Caco-2 (cell line): Measurements from ENCODE around the gene DSG2. TPM values are rescaled to one million over a fixed set of nuclear protein-coding genes. Genes with fewer than 3 reads are reported as not detected.

Experiments
- BruUV-seq: library from RNA; stranded (reverse); fragments of 400-500 nt; replicated peaks from 2 replicates; lab custom pipeline; 2021; lab: Mats Ljungman, UMichigan
- CTCF ChIA-PET: fragments of 300-600 bp; sonication (Branson Sonifier 250); formaldehyde crosslinking; loops from one replicate; lab custom pipeline; 2022; ENCODE audit warnings: antibody characterized with exemption; lab: Charles Lee
- POLR2A ChIA-PET: fragments of 300-600 bp; sonication (Branson Sonifier 250); formaldehyde crosslinking; loops from one replicate; lab custom pipeline; 2022; ENCODE audit warnings: antibody characterized with exemption; lab: Charles Lee
- DNase-seq, 2 experiments: peaks; one replicate each; pipeline versions ENCODE4 v3.0.0 to v3.0.0-alpha.2; 2020 to 2022
- H3K27me3 ChIP-seq: replicated peaks from 2 replicates; pipeline ENCODE4 v1.6.0; 2011; ENCODE audit warnings: low read length; ENCODE audit not compliant: control insufficient read depth, insufficient read depth
- H3K36me3 ChIP-seq: 2 replicates; pipeline ENCODE4 v1.5.1; 2011; ENCODE audit warnings: low read length; ENCODE audit not compliant: control insufficient read depth, insufficient read depth
- H3K4me1 ChIP-seq: fragments of 250-450 bp; sonication (Bioruptor Pico); 2 replicates; pipeline ENCODE4 v1.5.1; 2020; ENCODE audit warnings: mild to moderate bottlenecking
- H3K4me3 ChIP-seq: 2 replicates; pipeline ENCODE4 v1.5.1; 2011; ENCODE audit warnings: low read depth, mild to moderate bottlenecking, control low read depth, low read length
- H3K9me3 ChIP-seq: fragments of 250-450 bp; sonication (Bioruptor Pico); 2 replicates; pipeline ENCODE4 v1.5.1; 2020; ENCODE audit warnings: mild to moderate bottlenecking, moderate library complexity
- H3K27ac Mint-ChIP-seq: one replicate; pipeline ENCODE4 v1.8.0; 2022; ENCODE audit warnings: mixed read lengths; ENCODE audit not compliant: unreplicated experiment
- H3K27me3 Mint-ChIP-seq: one replicate; pipeline ENCODE4 v1.8.0; 2022; ENCODE audit warnings: mixed read lengths; ENCODE audit not compliant: insufficient read depth, unreplicated experiment
- H3K36me3 Mint-ChIP-seq: one replicate; pipeline ENCODE4 v1.8.0; 2022; ENCODE audit warnings: mild to moderate bottlenecking, mixed read lengths; ENCODE audit not compliant: insufficient read depth, unreplicated experiment
- H3K4me1 Mint-ChIP-seq: one replicate; pipeline ENCODE4 v1.8.0; 2022; ENCODE audit warnings: low read depth, mixed read lengths; ENCODE audit not compliant: unreplicated experiment
- H3K4me3 Mint-ChIP-seq: one replicate; pipeline ENCODE4 v1.8.0; 2022; ENCODE audit warnings: mild to moderate bottlenecking, moderate library complexity, mixed read lengths; ENCODE audit not compliant: unreplicated experiment
- H3K9me3 Mint-ChIP-seq: one replicate; pipeline ENCODE4 v1.8.0; 2022; ENCODE audit warnings: mixed read lengths; ENCODE audit not compliant: unreplicated experiment
- intact Hi-C: fragments of 100-400 bp; cut with micrococcal nuclease; formaldehyde crosslinking; loops from one replicate; pipeline ENCODE4 v1.10.0; 2022; ENCODE audit not compliant: unreplicated experiment
- total RNA-seq: library from RNA; stranded (reverse); gene quantifications from 2 replicates; pipeline ENCODE4 v1.2.3, GENCODE V29; 2022
- TF ChIP-seq, protein P1 (sequence below), 2 experiments: fragments of 200-600 bp in 1 of 2; IDR thresholded peaks; 1 replicate in 1 of 2; 2 replicates in 1 of 2; pipeline versions ENCODE4 v1.5.1 to v1.8.0; 2011 to 2022; ENCODE audit warnings: antibody characterized with exemption in 1 of 2, control low read depth in 1 of 2, inconsistent platforms in 1 of 2, low read depth in 1 of 2, low read length in 1 of 2, mild to moderate bottlenecking in 1 of 2, moderate library complexity in 1 of 2; ENCODE audit not compliant: insufficient read depth in 1 of 2, severe bottlenecking in 1 of 2, unreplicated experiment in 1 of 2

Gene DSG2
- total RNA-seq, 1 experiment from 2014 or later: 32.1 TPM

DNA sequence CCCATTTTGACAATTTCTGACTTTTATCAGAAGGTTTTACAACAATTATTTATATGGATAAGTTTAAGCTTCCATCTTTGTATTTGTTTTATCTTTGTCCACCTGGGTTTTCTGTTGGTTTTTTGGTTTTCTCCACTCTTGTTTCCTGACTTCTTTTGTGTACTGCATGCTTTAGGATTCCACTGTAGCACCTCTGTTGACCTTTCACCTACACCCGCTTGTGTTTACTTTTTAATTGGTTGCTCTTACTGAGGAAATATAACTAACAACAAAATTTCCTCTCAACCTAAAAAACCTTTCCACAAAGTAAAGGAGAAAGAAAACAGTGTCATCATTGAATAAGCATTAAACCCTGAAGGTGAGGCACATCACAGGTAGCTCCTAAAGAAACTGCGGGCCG lies 53.9 kb downstream of the DSG2 start:
- DNase-seq: no peak
- CTCF ChIA-PET: interaction anchor here (0.7 kb wide), 1 partner anchor 116 kb away, joined by 3 read pairs; no protein-coding TSS in a partner anchor
- TF ChIP-seq, protein P1, sequence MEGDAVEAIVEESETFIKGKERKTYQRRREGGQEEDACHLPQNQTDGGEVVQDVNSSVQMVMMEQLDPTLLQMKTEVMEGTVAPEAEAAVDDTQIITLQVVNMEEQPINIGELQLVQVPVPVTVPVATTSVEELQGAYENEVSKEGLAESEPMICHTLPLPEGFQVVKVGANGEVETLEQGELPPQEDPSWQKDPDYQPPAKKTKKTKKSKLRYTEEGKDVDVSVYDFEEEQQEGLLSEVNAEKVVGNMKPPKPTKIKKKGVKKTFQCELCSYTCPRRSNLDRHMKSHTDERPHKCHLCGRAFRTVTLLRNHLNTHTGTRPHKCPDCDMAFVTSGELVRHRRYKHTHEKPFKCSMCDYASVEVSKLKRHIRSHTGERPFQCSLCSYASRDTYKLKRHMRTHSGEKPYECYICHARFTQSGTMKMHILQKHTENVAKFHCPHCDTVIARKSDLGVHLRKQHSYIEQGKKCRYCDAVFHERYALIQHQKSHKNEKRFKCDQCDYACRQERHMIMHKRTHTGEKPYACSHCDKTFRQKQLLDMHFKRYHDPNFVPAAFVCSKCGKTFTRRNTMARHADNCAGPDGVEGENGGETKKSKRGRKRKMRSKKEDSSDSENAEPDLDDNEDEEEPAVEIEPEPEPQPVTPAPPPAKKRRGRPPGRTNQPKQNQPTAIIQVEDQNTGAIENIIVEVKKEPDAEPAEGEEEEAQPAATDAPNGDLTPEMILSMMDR (IDR thresholded peaks at IDR 0.05; ENCODE audit: insufficient read depth in 1 of 2, low read depth in 1 of 2, low read length in 1 of 2, severe bottlenecking in 1 of 2, unreplicated experiment in 1 of 2): no peak
- no peak overlapping the region for H3K4me3 Mint-ChIP-seq
- POLR2A ChIA-PET: no interaction called here
- Histone ChIP-seq H3K4me3 (no peak overlapping the region), H3K9me3 (no peaks in the 10 kb centered on the region), H3K36me3 (no peaks in the 10 kb centered on the region), H3K27me3 (no peaks in the 10 kb centered on the region), H3K4me1 (peaks cover 9% of the 10 kb centered on the region; the same call in 1 of the 2 replicates)
- no TSS peak for BruUV-seq
- intact Hi-C loops: loop anchor here (10.0 kb wide), 2 partner anchors 423 to 577 kb away; no protein-coding TSS in a partner anchor
- H3K4me1 Mint-ChIP-seq: peaks cover 12% of the 10 kb centered on the region
- no peaks in the 10 kb centered on the region for H3K9me3 Mint-ChIP-seq
- no peak overlapping the region for H3K27ac Mint-ChIP-seq
- no peaks in the 10 kb centered on the region for H3K27me3 Mint-ChIP-seq
- H3K36me3 Mint-ChIP-seq: peaks cover 6% of the 10 kb centered on the region

DNA sequence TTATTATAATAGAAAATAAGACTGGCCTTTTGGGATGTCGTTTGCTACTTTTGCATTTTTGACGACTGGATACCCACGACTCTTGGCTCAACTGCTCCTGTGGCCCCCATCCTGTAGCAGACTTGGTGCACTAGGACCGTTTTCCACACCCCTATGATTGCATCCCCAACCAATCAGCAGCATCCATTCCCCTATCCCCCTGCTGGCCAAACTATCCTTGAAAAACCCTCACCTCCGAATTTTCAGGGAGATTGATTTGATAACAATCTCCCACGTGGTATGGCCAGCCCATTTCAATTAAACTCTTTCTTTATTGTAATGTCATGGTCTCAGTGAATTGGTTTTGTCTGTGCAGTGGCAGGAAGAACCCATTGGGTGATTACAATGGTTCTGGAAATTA lies 55.8 kb downstream of the DSG2 start:
- Mint-ChIP-seq H3K4me1 (peaks cover 12% of the 10 kb centered on the region), H3K36me3 (peaks cover 4% of the 10 kb centered on the region), H3K27ac (no peak overlapping the region), H3K4me3 (no peak overlapping the region), H3K27me3 (no peaks in the 10 kb centered on the region), H3K9me3 (no peaks in the 10 kb centered on the region)
- CTCF ChIA-PET: no interaction called here
- no peaks in the 10 kb centered on the region for H3K36me3 ChIP-seq
- H3K27me3 ChIP-seq: no peaks in the 10 kb centered on the region
- TF ChIP-seq, protein P1 (IDR thresholded peaks at IDR 0.05; ENCODE audit: insufficient read depth in 1 of 2, low read depth in 1 of 2, low read length in 1 of 2, severe bottlenecking in 1 of 2, unreplicated experiment in 1 of 2): no peak
- H3K4me1 ChIP-seq: peaks cover 9% of the 10 kb centered on the region; the same call in 1 of the 2 replicates
- intact Hi-C loops: loop anchor here (10.0 kb wide), 2 partner anchors 421 to 579 kb away; no protein-coding TSS in a partner anchor
- POLR2A ChIA-PET: no interaction called here
- no peak for DNase-seq
- H3K4me3 ChIP-seq: no peak overlapping the region
- no TSS peak for BruUV-seq
- H3K9me3 ChIP-seq: no peaks in the 10 kb centered on the region

DNA sequence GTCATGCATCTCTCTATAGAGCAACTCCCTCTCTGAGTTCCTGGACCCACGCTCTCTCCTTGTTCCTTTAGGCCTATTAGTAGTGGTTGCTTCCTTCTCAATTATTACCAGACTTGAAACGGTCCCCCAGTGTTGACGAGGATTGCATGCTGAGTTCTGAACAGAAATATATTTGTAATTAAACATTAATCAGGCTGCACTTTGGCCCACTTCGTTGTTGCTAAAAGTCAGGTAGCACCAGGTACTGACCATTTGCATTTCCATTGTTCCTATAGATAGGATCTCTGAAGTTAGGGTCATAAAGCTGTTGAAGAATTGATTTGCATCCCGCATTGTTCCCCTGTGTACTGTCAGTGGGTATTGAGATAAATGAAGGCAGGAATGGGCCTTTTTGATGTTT lies 56.8 kb downstream of the DSG2 start:
- CTCF ChIA-PET: no interaction called here

More for the DNA sequence above, 56.8 kb downstream of the DSG2 start:
- H3K36me3 ChIP-seq: no peaks in the 10 kb centered on the region
- no peaks in the 10 kb centered on the region for H3K27me3 Mint-ChIP-seq
- no TSS peak for BruUV-seq
- H3K27ac Mint-ChIP-seq: no peak overlapping the region
- TF ChIP-seq, protein P1 (IDR thresholded peaks at IDR 0.05; ENCODE audit: insufficient read depth in 1 of 2, low read depth in 1 of 2, low read length in 1 of 2, severe bottlenecking in 1 of 2, unreplicated experiment in 1 of 2): no peak
- H3K4me1 ChIP-seq: peaks cover 9% of the 10 kb centered on the region; the same call in 1 of the 2 replicates
- H3K36me3 Mint-ChIP-seq: no peaks in the 10 kb centered on the region
- no peaks in the 10 kb centered on the region for H3K9me3 Mint-ChIP-seq
- H3K9me3 ChIP-seq: no peaks in the 10 kb centered on the region
- H3K4me3 Mint-ChIP-seq: no peak overlapping the region
- POLR2A ChIA-PET: no interaction called here
- H3K27me3 ChIP-seq: no peaks in the 10 kb centered on the region
- intact Hi-C loops: loop anchor here (5.0 to 10.0 kb wide), 5 partner anchors 58 to 580 kb away; no protein-coding TSS in a partner anchor
- no peak overlapping the region for H3K4me3 ChIP-seq
- no peak for DNase-seq
- peaks cover 12% of the 10 kb centered on the region for H3K4me1 Mint-ChIP-seq
